Measurements from ENCODE around the gene KCTD18.

KCTD18 gene

GRCh38 chr2:200490001-200490400 is 19.9 kb downstream of the KCTD18 start:
- TF ChIP-seq CTCF (IDR thresholded peaks at IDR 0.05; ENCODE audit: control insufficient read depth, extremely low read depth, insufficient read depth) = no peak
- DNase-seq (ENCODE audit: low read depth) = no peak
- no peak overlapping the region for H3K4me3 ChIP-seq (ENCODE audit: low read depth, low read length)

- no peak for DNase-seq (ENCODE audit: low read depth)
- H3K4me3 ChIP-seq (ENCODE audit: low read depth, low read length) = no peak overlapping the region
- no peak for TF ChIP-seq CTCF (IDR thresholded peaks at IDR 0.05; ENCODE audit: control insufficient read depth, extremely low read depth, insufficient read depth)
These were observed 21.7 kb downstream of the KCTD18 start for GRCh38 chr2:200488169-200488568.

- no peak for TF ChIP-seq CTCF (IDR thresholded peaks at IDR 0.05; ENCODE audit: control insufficient read depth, extremely low read depth, insufficient read depth)
- no peak overlapping the region for H3K4me3 ChIP-seq (ENCODE audit: low read depth, low read length)
These were observed 23.3 kb downstream of the KCTD18 start for GRCh38 chr2:200486529-200486928.

GRCh38 chr2:200484934-200485333 is 24.9 kb downstream of the KCTD18 start:
- no peak for DNase-seq (ENCODE audit: low read depth)
- TF ChIP-seq CTCF (IDR thresholded peaks at IDR 0.05; ENCODE audit: control insufficient read depth, extremely low read depth, insufficient read depth) = no peak

More at GRCh38 chr2:200486529-200486928, 23.3 kb downstream of the KCTD18 start:
- no peak for DNase-seq (ENCODE audit: low read depth)

GRCh38 chr2:200483729-200484198 is 26.1 kb downstream of the KCTD18 start:
- peak; percentile 32 for DNase-seq (ENCODE audit: low read depth)
- TF ChIP-seq CTCF (IDR thresholded peaks at IDR 0.05; ENCODE audit: control insufficient read depth, extremely low read depth, insufficient read depth) = peak; percentile 85
- H3K4me3 ChIP-seq (ENCODE audit: low read depth, low read length) = no peak overlapping the region

More at GRCh38 chr2:200484934-200485333, 24.9 kb downstream of the KCTD18 start:
- H3K4me3 ChIP-seq (ENCODE audit: low read depth, low read length) = no peak overlapping the region

- TF ChIP-seq CTCF (IDR thresholded peaks at IDR 0.05; ENCODE audit: control insufficient read depth, extremely low read depth, insufficient read depth) = no peak
- DNase-seq (ENCODE audit: low read depth) = no peak
- H3K4me3 ChIP-seq (ENCODE audit: low read depth, low read length) = no peak overlapping the region
These were observed 27.7 kb downstream of the KCTD18 start for GRCh38 chr2:200482194-200482593.

- no peak for TF ChIP-seq CTCF (IDR thresholded peaks at IDR 0.05; ENCODE audit: control insufficient read depth, extremely low read depth, insufficient read depth)
- DNase-seq (ENCODE audit: low read depth) = no peak
- no peak overlapping the region for H3K4me3 ChIP-seq (ENCODE audit: low read depth, low read length)
These were observed 30.1 kb downstream of the KCTD18 start for GRCh38 chr2:200479692-200480265.

Data from LNCaP clone FGC (cell line).